ENCODE results near the gene VPS13A. TPM values are rescaled to one million over a fixed set of nuclear protein-coding genes. Genes with fewer than 3 reads are reported as not detected.

VPS13A gene
- total RNA-seq, 1 experiment from 2014 or later, result 52.8 TPM

GRCh38 chr9:77212801-77213200 is 35.5 kb downstream of the VPS13A start:
- ChIA-PET RAD21 (ENCODE audit: low non-redundant PET in 1 of 2, low total read pairs in 2 of 2, uncharacterized antibody in 2 of 2, unreplicated experiment in 2 of 2) (no interaction called here), CTCF (no interaction called here), POLR2A (no interaction called here)
- Histone ChIP-seq H3K27ac (ENCODE audit: low read depth, low read length) (no peak overlapping the region), H3K79me2 (ENCODE audit: insufficient read depth, low read length) (no peaks in the 10 kb centered on the region; the same call in 1 of the 2 replicates), H3K36me3 (ENCODE audit: control insufficient read depth in 1 of 2, insufficient read depth in 2 of 2, low read length in 2 of 2) (peaks cover 4 to 9% of the 10 kb centered on the region in 2 experiments; a peak in 2 of 4 replicates), H2AFZ (ENCODE audit: low read depth, low read length, poor library complexity, severe bottlenecking) (no peak overlapping the region), H3K9me3 (ENCODE audit: control insufficient read depth in 1 of 2, insufficient read depth in 1 of 2, low read depth in 1 of 2, low read length in 2 of 2) (no peaks in the 10 kb centered on the region), H3K4me3 (replicated peaks in 1 of 2; ENCODE audit: low read depth in 1 of 2, low read length in 2 of 2) (no peak overlapping the region), H3K4me2 (ENCODE audit: low read length) (no peak overlapping the region), H3K9ac (ENCODE audit: low read length) (no peak overlapping the region), H3K27me3 (ENCODE audit: insufficient read depth, low read length) (no peaks in the 10 kb centered on the region), H3K9me2 (ENCODE audit: insufficient read depth) (no peaks in the 10 kb centered on the region), H3K4me1 (ENCODE audit: control insufficient read depth in 1 of 2, insufficient read depth in 2 of 2, low read length in 2 of 2) (peaks cover 0 to 9% of the 10 kb centered on the region in 2 experiments; a peak in 1 of 4 replicates), H4K20me1 (ENCODE audit: insufficient read depth) (no peaks in the 10 kb centered on the region)
- DNase-seq (ENCODE audit: low read depth, low spot score), result no peak
- TF ChIP-seq, protein P1, sequence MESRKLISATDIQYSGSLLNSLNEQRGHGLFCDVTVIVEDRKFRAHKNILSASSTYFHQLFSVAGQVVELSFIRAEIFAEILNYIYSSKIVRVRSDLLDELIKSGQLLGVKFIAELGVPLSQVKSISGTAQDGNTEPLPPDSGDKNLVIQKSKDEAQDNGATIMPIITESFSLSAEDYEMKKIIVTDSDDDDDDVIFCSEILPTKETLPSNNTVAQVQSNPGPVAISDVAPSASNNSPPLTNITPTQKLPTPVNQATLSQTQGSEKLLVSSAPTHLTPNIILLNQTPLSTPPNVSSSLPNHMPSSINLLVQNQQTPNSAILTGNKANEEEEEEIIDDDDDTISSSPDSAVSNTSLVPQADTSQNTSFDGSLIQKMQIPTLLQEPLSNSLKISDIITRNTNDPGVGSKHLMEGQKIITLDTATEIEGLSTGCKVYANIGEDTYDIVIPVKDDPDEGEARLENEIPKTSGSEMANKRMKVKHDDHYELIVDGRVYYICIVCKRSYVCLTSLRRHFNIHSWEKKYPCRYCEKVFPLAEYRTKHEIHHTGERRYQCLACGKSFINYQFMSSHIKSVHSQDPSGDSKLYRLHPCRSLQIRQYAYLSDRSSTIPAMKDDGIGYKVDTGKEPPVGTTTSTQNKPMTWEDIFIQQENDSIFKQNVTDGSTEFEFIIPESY (IDR thresholded peaks at IDR 0.05; ENCODE audit: extremely low read depth, insufficient replicate concordance, low read length), result no peak
- TF ChIP-seq ELF1 (IDR thresholded peaks at IDR 0.05; ENCODE audit: borderline replicate concordance, low read depth) (no peak), POLR2A (IDR thresholded peaks at IDR 0.05; ENCODE audit: borderline replicate concordance, extremely low read depth, insufficient read depth, insufficient read length) (no peak), RAD21 (IDR thresholded peaks at IDR 0.05; ENCODE audit: low read depth) (no peak), ZNF274 (IDR thresholded peaks at IDR 0.05; ENCODE audit: low read depth, low read length) (no peak), EZH2 (IDR thresholded peaks at IDR 0.05) (no peak), MAX (IDR thresholded peaks at IDR 0.05) (no peak), SP1 (IDR thresholded peaks at IDR 0.05; ENCODE audit: low read depth) (no peak), SRF (IDR thresholded peaks at IDR 0.05; ENCODE audit: low read depth) (no peak), TCF7L2 (IDR thresholded peaks at IDR 0.05; ENCODE audit: borderline replicate concordance, extremely low read depth, insufficient read depth, insufficient read length) (no peak), EZH2phosphoT487 (IDR thresholded peaks at IDR 0.05; ENCODE audit: borderline replicate concordance) (no peak), EGR1 (IDR thresholded peaks at IDR 0.05; ENCODE audit: low read depth) (no peak), YY1 (IDR thresholded peaks at IDR 0.05; ENCODE audit: extremely low read depth, insufficient replicate concordance, low read depth, low read length) (no peak), FOSL1 (IDR thresholded peaks at IDR 0.05; ENCODE audit: low read depth) (no peak), CEBPB (IDR thresholded peaks at IDR 0.05; ENCODE audit: low read depth) (no peak), POLR2AphosphoS5 (IDR thresholded peaks at IDR 0.05; ENCODE audit: low read depth, low read length) (no peak), CBX3 (IDR thresholded peaks at IDR 0.05; ENCODE audit: low read depth) (no peak)
- TF ChIP-seq, protein P2, sequence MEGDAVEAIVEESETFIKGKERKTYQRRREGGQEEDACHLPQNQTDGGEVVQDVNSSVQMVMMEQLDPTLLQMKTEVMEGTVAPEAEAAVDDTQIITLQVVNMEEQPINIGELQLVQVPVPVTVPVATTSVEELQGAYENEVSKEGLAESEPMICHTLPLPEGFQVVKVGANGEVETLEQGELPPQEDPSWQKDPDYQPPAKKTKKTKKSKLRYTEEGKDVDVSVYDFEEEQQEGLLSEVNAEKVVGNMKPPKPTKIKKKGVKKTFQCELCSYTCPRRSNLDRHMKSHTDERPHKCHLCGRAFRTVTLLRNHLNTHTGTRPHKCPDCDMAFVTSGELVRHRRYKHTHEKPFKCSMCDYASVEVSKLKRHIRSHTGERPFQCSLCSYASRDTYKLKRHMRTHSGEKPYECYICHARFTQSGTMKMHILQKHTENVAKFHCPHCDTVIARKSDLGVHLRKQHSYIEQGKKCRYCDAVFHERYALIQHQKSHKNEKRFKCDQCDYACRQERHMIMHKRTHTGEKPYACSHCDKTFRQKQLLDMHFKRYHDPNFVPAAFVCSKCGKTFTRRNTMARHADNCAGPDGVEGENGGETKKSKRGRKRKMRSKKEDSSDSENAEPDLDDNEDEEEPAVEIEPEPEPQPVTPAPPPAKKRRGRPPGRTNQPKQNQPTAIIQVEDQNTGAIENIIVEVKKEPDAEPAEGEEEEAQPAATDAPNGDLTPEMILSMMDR (IDR thresholded peaks at IDR 0.05 in 2 of 3, conservative IDR thresholded peaks at IDR 0.05 in 1 of 3; ENCODE audit: borderline replicate concordance in 1 of 3, insufficient read depth in 1 of 3, low read depth in 2 of 3, low read length in 2 of 3), result no peak
- TF ChIP-seq, protein P3, sequence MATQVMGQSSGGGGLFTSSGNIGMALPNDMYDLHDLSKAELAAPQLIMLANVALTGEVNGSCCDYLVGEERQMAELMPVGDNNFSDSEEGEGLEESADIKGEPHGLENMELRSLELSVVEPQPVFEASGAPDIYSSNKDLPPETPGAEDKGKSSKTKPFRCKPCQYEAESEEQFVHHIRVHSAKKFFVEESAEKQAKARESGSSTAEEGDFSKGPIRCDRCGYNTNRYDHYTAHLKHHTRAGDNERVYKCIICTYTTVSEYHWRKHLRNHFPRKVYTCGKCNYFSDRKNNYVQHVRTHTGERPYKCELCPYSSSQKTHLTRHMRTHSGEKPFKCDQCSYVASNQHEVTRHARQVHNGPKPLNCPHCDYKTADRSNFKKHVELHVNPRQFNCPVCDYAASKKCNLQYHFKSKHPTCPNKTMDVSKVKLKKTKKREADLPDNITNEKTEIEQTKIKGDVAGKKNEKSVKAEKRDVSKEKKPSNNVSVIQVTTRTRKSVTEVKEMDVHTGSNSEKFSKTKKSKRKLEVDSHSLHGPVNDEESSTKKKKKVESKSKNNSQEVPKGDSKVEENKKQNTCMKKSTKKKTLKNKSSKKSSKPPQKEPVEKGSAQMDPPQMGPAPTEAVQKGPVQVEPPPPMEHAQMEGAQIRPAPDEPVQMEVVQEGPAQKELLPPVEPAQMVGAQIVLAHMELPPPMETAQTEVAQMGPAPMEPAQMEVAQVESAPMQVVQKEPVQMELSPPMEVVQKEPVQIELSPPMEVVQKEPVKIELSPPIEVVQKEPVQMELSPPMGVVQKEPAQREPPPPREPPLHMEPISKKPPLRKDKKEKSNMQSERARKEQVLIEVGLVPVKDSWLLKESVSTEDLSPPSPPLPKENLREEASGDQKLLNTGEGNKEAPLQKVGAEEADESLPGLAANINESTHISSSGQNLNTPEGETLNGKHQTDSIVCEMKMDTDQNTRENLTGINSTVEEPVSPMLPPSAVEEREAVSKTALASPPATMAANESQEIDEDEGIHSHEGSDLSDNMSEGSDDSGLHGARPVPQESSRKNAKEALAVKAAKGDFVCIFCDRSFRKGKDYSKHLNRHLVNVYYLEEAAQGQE (IDR thresholded peaks at IDR 0.05; ENCODE audit: low read depth), result no peak
- ATAC-seq, result no peak
- BruUV-seq (replicated peaks), result no TSS peak
- intact Hi-C loops (cut with micrococcal nuclease), result no loop called here

Data from HCT116 (cell line).